Measurements from ENCODE around the gene TAPT1.
"Not testable (repeated sequence)": the region's sequence is repeated elsewhere in the genome, so short reads cannot be mapped to it uniquely, and the experiment has no call there.

The TAPT1 gene

DNA sequence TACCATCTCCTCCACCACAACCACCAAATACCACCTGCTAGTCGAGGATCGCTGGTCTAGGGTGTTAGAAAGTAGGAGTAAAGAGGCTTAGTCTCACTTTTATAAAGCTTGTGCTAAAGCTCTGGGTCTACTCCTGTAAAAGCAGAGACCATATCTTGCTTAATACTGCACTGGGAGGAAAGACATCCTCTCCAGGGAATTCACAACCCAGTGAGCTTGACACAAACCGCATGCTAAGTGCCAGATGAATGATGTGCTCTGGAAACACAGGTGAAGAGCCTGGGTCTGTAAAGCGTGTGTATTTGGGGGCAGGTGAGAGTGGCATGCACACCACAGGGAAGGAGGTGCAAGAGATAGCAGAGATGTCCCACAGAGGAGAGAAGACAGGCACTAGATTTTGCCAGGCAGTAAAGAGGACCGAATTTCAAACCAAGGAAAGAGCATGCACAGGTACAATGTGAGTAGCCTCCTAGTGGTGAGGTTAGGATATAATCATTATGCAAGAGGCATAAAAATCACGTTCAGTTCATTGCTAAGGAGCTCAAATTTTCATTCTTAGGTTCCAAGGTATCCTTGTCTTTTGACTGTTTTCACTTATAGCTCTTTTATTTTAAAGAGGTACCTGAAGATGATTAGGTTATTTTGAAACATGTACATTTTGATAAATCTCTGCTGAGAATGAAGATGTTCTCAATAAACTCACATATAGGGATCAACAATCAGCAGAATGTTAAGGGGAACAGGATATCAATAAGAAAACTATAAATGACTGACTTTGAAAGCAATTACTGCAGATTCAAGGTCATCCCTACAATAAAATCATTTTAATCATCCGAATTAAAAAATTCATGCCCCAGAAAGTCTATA, 20.7 kb downstream of the TAPT1 start:
- H3K4me3 ChIP-seq (ENCODE audit: low read depth, low read length) = no peak overlapping the region
- no peaks in the 10 kb centered on the region for H3K9me3 ChIP-seq (ENCODE audit: control insufficient read depth, insufficient read depth, low read length)
- no peaks in the 10 kb centered on the region for H3K36me3 ChIP-seq (ENCODE audit: control insufficient read depth, insufficient read depth, low read length)
- no peak overlapping the region for H3K9ac ChIP-seq (ENCODE audit: low read depth, low read length)
- no peaks in the 10 kb centered on the region for H3K27me3 ChIP-seq (ENCODE audit: control insufficient read depth, insufficient read depth, low read length)
- peaks cover 9% of the 10 kb centered on the region for H3K4me1 ChIP-seq (ENCODE audit: control insufficient read depth, insufficient read depth, low read length)

DNA sequence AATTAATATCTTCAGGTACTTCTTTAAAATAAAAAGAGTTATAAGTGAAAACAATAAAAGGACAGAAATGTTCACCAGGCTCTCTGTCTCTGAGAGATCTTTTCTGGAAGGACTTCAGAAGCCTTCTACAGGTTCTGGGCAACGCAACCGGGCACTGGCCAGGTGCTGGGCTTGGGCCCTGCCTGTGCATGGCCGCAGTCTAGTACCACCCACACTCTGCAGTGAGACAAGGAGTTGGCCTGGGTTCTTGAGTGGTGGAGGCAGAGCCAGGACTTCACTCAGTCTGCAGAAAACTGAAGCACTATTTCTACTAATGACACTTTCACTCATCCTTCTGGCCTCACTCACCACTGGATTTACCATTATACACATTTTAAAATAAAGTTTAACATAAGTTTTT, 21.8 kb downstream of the TAPT1 start:
- H3K27me3 ChIP-seq (ENCODE audit: control insufficient read depth, insufficient read depth, low read length) = no peaks in the 10 kb centered on the region
- H3K4me3 ChIP-seq (ENCODE audit: low read depth, low read length) = no peak overlapping the region
- H3K9me3 ChIP-seq (ENCODE audit: control insufficient read depth, insufficient read depth, low read length) = no peaks in the 10 kb centered on the region
- no peaks in the 10 kb centered on the region for H3K36me3 ChIP-seq (ENCODE audit: control insufficient read depth, insufficient read depth, low read length)
- peaks cover 9% of the 10 kb centered on the region for H3K4me1 ChIP-seq (ENCODE audit: control insufficient read depth, insufficient read depth, low read length)
- no peak overlapping the region for H3K9ac ChIP-seq (ENCODE audit: low read depth, low read length)

DNA sequence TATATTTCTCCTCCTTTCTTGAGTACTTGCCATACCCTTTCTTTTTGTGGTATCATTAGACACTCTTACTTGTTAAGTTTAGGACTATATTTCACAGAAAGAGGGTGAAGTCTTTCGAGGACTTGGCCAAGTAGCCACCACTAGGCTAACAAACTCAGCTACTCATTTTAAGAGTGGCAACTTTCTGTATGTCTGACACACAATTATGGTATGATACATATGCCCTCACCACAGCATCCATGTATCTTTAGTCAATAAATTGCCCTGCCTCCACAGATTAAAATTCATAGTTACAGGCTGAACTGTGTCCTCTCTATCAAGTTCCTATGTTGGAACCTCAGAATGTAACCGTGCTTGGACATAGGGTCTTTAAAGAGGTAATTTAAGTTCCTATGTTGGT, 23.2 kb downstream of the TAPT1 start:
- Histone ChIP-seq H3K9me3 (ENCODE audit: control insufficient read depth, insufficient read depth, low read length) (no peaks in the 10 kb centered on the region), H3K4me3 (ENCODE audit: low read depth, low read length) (no peak overlapping the region), H3K4me1 (ENCODE audit: control insufficient read depth, insufficient read depth, low read length) (peaks cover 9% of the 10 kb centered on the region), H3K27me3 (ENCODE audit: control insufficient read depth, insufficient read depth, low read length) (no peaks in the 10 kb centered on the region), H3K36me3 (ENCODE audit: control insufficient read depth, insufficient read depth, low read length) (no peaks in the 10 kb centered on the region), H3K9ac (ENCODE audit: low read depth, low read length) (no peak overlapping the region)

GRCh38 chr4:16202598-16202997, 23.7 kb downstream of the TAPT1 start:
- no peaks in the 10 kb centered on the region for H3K27me3 ChIP-seq (ENCODE audit: control insufficient read depth, insufficient read depth, low read length)
- H3K9ac ChIP-seq (ENCODE audit: low read depth, low read length) = no peak overlapping the region
- H3K36me3 ChIP-seq (ENCODE audit: control insufficient read depth, insufficient read depth, low read length) = no peaks in the 10 kb centered on the region

DNA sequence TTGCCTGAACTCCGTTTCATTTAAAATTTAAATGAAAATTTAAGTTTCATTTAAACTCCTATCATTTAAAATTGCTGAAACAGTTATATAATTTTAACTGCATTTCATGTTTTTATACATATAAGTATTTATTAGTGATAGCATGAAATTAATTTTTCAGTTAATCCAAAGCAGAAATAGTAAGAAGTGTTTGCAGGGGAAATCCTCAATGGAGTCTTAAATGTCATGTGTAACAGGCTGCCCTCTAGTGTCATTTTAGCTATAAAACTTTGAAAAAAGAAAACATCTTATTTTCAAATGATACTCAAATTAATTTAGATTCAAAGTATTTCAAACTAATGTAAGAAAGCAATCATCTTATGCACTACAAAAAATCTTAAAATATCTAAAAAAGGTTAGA, 27.2 kb downstream of the TAPT1 start:
- Histone ChIP-seq H3K9me3 (ENCODE audit: control insufficient read depth, insufficient read depth, low read length) (no peaks in the 10 kb centered on the region), H3K36me3 (ENCODE audit: control insufficient read depth, insufficient read depth, low read length) (no peaks in the 10 kb centered on the region)

More at GRCh38 chr4:16202598-16202997, 23.7 kb downstream of the TAPT1 start:
- no peak overlapping the region for H3K4me3 ChIP-seq (ENCODE audit: low read depth, low read length)
- H3K9me3 ChIP-seq (ENCODE audit: control insufficient read depth, insufficient read depth, low read length) = no peaks in the 10 kb centered on the region
- H3K4me1 ChIP-seq (ENCODE audit: control insufficient read depth, insufficient read depth, low read length) = peaks cover 9% of the 10 kb centered on the region

GRCh38 chr4:16197876-16198665, 28.2 kb downstream of the TAPT1 start:
- Histone ChIP-seq H3K4me1 (ENCODE audit: control insufficient read depth, insufficient read depth, low read length) (peaks cover 8% of the 10 kb centered on the region), H3K36me3 (ENCODE audit: control insufficient read depth, insufficient read depth, low read length) (no peaks in the 10 kb centered on the region)

More for the DNA sequence above, 27.2 kb downstream of the TAPT1 start:
- H3K4me1 ChIP-seq (ENCODE audit: control insufficient read depth, insufficient read depth, low read length) = peaks cover 8% of the 10 kb centered on the region
- no peak overlapping the region for H3K9ac ChIP-seq (ENCODE audit: low read depth, low read length)
- no peak overlapping the region for H3K4me3 ChIP-seq (ENCODE audit: low read depth, low read length)
- H3K27me3 ChIP-seq (ENCODE audit: control insufficient read depth, insufficient read depth, low read length) = no peaks in the 10 kb centered on the region

DNA sequence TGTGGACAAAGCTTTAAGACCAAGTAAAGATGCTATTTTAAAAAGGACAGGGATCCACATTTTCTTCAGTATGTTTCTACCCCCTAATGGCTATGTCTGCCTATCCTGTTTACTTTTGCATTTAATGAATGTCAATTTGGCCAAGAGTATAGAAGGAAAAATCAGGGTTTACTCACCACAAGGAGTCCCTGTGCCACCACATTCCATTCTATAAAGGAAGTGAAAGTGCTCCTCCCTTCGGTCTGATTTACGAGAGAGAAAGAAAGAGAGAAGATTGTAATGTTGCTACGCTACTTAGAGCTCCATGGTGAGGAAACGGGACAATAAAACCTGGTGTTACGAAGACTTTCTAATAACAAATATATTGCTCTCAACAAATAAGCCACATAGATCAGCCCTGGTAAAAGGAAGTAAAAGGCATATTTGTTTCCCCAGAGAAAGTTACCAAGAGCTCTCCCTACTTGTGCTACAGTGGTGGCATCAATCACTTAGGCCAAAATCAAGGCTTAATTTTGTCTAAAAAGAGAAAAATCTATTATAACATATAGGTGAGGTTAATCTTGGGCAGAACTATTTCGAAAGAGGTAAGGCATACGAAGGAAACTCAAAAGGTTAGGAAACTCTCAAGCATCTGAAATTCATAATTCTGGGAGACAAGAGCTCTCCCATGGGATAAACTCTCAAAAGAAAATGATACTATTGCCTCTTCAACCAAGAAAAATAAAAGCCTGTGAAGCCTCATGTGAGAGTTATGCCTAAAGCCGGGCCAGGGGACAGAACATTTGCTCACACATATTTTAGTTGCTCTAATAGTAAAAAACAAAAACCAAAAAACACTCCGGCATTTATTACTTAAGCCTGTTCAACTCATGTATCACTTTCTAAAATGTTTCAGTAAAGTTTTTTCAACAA, 29.5 kb downstream of the TAPT1 start:
- no peaks in the 10 kb centered on the region for H3K36me3 ChIP-seq (ENCODE audit: control insufficient read depth, insufficient read depth, low read length)
- no peaks in the 10 kb centered on the region for H3K9me3 ChIP-seq (ENCODE audit: control insufficient read depth, insufficient read depth, low read length)
- no peak overlapping the region for H3K4me3 ChIP-seq (ENCODE audit: low read depth, low read length)
- no peak overlapping the region for H3K9ac ChIP-seq (ENCODE audit: low read depth, low read length)
- H3K4me1 ChIP-seq (ENCODE audit: control insufficient read depth, insufficient read depth, low read length) = peaks cover 8% of the 10 kb centered on the region
- no peaks in the 10 kb centered on the region for H3K27me3 ChIP-seq (ENCODE audit: control insufficient read depth, insufficient read depth, low read length)

More at GRCh38 chr4:16197876-16198665, 28.2 kb downstream of the TAPT1 start:
- Histone ChIP-seq H3K4me3 (ENCODE audit: low read depth, low read length) (no peak overlapping the region), H3K9me3 (ENCODE audit: control insufficient read depth, insufficient read depth, low read length) (no peaks in the 10 kb centered on the region), H3K27me3 (ENCODE audit: control insufficient read depth, insufficient read depth, low read length) (no peaks in the 10 kb centered on the region), H3K9ac (ENCODE audit: low read depth, low read length) (no peak overlapping the region)

GRCh38 chr4:16195209-16195608, 31.1 kb downstream of the TAPT1 start:
- no peaks in the 10 kb centered on the region for H3K36me3 ChIP-seq (ENCODE audit: control insufficient read depth, insufficient read depth, low read length)
- H3K4me1 ChIP-seq (ENCODE audit: control insufficient read depth, insufficient read depth, low read length) = peaks cover 8% of the 10 kb centered on the region
- no peaks in the 10 kb centered on the region for H3K9me3 ChIP-seq (ENCODE audit: control insufficient read depth, insufficient read depth, low read length)
- no peak overlapping the region for H3K9ac ChIP-seq (ENCODE audit: low read depth, low read length)
- no peak overlapping the region for H3K4me3 ChIP-seq (ENCODE audit: low read depth, low read length)
- no peaks in the 10 kb centered on the region for H3K27me3 ChIP-seq (ENCODE audit: control insufficient read depth, insufficient read depth, low read length)

DNA sequence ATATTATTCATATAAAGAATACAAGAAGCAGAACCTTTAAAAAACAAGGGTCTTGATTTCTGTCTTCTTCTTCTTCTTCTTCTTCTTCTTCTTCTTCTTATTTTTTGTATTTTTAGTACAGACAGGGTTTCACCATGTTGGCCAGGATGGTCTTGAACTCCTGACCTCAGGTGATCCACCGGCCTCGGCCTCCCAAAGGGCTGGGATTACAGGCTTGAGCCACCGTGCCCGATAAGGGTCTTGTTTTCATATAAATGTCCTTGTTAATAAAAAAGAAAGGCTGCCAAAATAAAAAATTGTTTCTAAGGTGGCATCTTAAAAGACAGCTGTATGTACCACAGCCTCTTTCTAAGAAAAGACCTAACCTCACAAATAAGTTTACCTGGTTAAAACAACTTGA, 31.5 kb downstream of the TAPT1 start:
- H3K27me3 ChIP-seq (ENCODE audit: control insufficient read depth, insufficient read depth, low read length); H3K4me3 ChIP-seq (ENCODE audit: low read depth, low read length); H3K4me1 ChIP-seq (ENCODE audit: control insufficient read depth, insufficient read depth, low read length); H3K9me3 ChIP-seq (ENCODE audit: control insufficient read depth, insufficient read depth, low read length); H3K9ac ChIP-seq (ENCODE audit: low read depth, low read length); H3K36me3 ChIP-seq (ENCODE audit: control insufficient read depth, insufficient read depth, low read length): not testable (repeated sequence)

DNA sequence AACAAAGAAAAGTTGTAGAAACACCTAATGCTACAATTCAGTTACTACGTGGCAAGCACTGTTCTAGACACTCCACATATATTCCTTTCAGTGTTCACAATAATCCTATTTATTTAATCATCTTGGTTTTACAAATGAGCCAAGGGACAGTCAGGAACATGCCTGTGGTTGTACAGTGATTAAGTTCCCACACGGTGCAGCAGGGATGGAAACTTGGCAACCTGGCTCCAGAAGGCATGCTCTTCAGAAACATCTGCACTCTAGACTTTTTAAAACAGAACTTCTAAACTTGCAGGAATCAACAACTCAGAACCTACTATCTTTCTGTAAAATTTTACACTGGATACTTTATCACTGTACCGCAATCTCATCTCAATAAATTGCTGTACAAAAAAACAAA, 32.1 kb downstream of the TAPT1 start:
- Histone ChIP-seq H3K27me3 (ENCODE audit: control insufficient read depth, insufficient read depth, low read length) (no peaks in the 10 kb centered on the region), H3K9ac (ENCODE audit: low read depth, low read length) (no peak overlapping the region), H3K4me3 (ENCODE audit: low read depth, low read length) (no peak overlapping the region), H3K4me1 (ENCODE audit: control insufficient read depth, insufficient read depth, low read length) (peaks cover 8% of the 10 kb centered on the region), H3K36me3 (ENCODE audit: control insufficient read depth, insufficient read depth, low read length) (no peaks in the 10 kb centered on the region), H3K9me3 (ENCODE audit: control insufficient read depth, insufficient read depth, low read length) (no peaks in the 10 kb centered on the region)
